ENCODE data around the gene PDE6A. TPM values are rescaled to one million over a fixed set of nuclear protein-coding genes. Genes with fewer than 3 reads are reported as not detected.
A peak's percentile ranks its signal among the peaks of the same experiment; 100 is the strongest.

Gene PDE6A
- total and polyA plus RNA-seq, 2 experiments from 2014 or later = not detected

DNA sequence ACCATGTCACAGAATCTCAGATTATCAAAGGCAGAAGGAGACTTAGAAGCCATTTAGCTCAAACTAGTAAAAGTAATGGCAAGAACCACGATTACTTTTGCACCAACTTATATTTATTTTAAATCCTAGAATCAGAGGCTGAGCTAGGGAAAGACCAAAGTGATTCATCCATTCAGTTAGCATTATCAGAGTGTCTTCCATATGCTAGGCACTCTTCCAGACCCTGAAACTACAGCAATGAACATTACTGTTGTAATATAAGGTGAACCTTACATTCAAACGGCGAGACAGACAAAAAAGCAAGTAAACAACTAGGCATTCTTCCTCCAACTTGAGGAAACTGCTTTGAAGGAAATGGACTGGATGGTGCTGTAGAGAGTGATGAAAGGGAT is 7.9 kb downstream of the PDE6A start:
- H3K27me3 ChIP-seq (replicated peaks; ENCODE audit: insufficient read depth) = no peaks in the 10 kb centered on the region
- no peaks in the 10 kb centered on the region for H4K20me1 ChIP-seq (ENCODE audit: insufficient read depth)
- H3K9ac ChIP-seq = no peak overlapping the region
- H3K4me2 ChIP-seq (ENCODE audit: unreplicated experiment) = no peak overlapping the region
- no peak overlapping the region for H3K4me3 ChIP-seq
- no peak overlapping the region for H2AFZ ChIP-seq
- H3K9me2 ChIP-seq (ENCODE audit: insufficient read depth) = no peaks in the 10 kb centered on the region
- in situ Hi-C loops (cut with MboI) = no loop called here
- H3K9me3 ChIP-seq (ENCODE audit: low read depth) = no peaks in the 10 kb centered on the region
- peak; percentile 55 for DNase-seq
- peaks cover 36% of the 10 kb centered on the region for H3K4me1 ChIP-seq (ENCODE audit: insufficient read depth)
- H3F3A ChIP-seq (ENCODE audit: insufficient read depth) = peaks cover 31% of the 10 kb centered on the region
- no peak for TF ChIP-seq EZH2 (IDR thresholded peaks at IDR 0.05; ENCODE audit: insufficient read depth, poor library complexity, severe bottlenecking)
- TF ChIP-seq EZH2phosphoT487 (IDR thresholded peaks at IDR 0.05; ENCODE audit: insufficient read depth, low read depth) = no peak
- H3K36me3 ChIP-seq (ENCODE audit: low read depth) = no peaks in the 10 kb centered on the region
- 71 to 80% methylated on average over 3 of the region's 3 CpGs for WGBS, 2 experiments (ENCODE audit: low coverage in 1 of 2, low lambda C conversion rate in 2 of 2, missing lambda C conversion rate in 2 of 2)
- no peaks in the 10 kb centered on the region for H3K79me2 ChIP-seq (ENCODE audit: insufficient read depth)
- no peak overlapping the region for H3K27ac ChIP-seq

DNA sequence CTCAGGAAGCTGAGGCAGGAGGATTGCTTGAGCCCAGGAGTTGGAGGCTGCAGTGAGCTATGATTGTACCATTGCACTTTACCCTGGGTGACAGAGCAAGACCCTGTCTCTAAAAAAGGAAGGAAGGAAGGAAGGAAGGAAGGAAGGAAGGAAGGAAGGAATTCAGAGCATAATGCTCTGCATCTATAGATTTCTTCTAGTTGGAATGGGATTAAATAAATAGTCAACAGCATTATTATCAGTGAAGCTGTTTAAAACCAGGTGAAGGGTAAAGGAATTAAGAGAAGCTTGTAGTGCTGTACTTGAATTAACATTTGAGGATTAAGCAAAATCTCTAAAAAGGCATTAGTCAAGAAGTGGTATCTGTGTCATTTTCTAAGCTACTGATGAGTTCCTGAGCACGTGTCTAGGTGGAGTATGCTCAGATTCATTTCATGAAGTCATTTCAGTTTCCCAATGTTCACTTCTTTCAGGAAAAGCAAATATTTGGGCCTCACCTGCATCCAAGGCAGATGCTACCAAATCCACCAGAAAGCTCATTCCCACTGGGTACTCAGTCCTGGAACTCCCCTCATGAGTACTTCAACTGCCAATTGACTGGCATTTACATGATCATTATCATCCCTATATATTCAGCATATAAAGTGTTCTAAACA is 8.4 kb downstream of the PDE6A start:
- no peak overlapping the region for H3K4me2 ChIP-seq (ENCODE audit: unreplicated experiment)
- H3K79me2 ChIP-seq (ENCODE audit: insufficient read depth) = no peaks in the 10 kb centered on the region
- H3F3A ChIP-seq (ENCODE audit: insufficient read depth) = peaks cover 31% of the 10 kb centered on the region
- no peaks in the 10 kb centered on the region for H3K27me3 ChIP-seq (replicated peaks; ENCODE audit: insufficient read depth)
- H3K9me3 ChIP-seq (ENCODE audit: low read depth) = no peaks in the 10 kb centered on the region
- no peak overlapping the region for H3K4me3 ChIP-seq
- 63 to 66% methylated on average over 1 of the region's 1 CpG for WGBS, 2 experiments (ENCODE audit: low coverage in 1 of 2, low lambda C conversion rate in 2 of 2, missing lambda C conversion rate in 2 of 2)
- H3K36me3 ChIP-seq (ENCODE audit: low read depth) = no peaks in the 10 kb centered on the region
- H4K20me1 ChIP-seq (ENCODE audit: insufficient read depth) = no peaks in the 10 kb centered on the region
- TF ChIP-seq EZH2 (IDR thresholded peaks at IDR 0.05; ENCODE audit: insufficient read depth, poor library complexity, severe bottlenecking) = no peak
- no peak for TF ChIP-seq EZH2phosphoT487 (IDR thresholded peaks at IDR 0.05; ENCODE audit: insufficient read depth, low read depth)
- H3K4me1 ChIP-seq (ENCODE audit: insufficient read depth) = peaks cover 36% of the 10 kb centered on the region
- no peak for DNase-seq
- in situ Hi-C loops (cut with MboI) = no loop called here
- no peak overlapping the region for H3K9ac ChIP-seq
- H2AFZ ChIP-seq = no peak overlapping the region
- no peaks in the 10 kb centered on the region for H3K9me2 ChIP-seq (ENCODE audit: insufficient read depth)
- H3K27ac ChIP-seq = no peak overlapping the region

DNA sequence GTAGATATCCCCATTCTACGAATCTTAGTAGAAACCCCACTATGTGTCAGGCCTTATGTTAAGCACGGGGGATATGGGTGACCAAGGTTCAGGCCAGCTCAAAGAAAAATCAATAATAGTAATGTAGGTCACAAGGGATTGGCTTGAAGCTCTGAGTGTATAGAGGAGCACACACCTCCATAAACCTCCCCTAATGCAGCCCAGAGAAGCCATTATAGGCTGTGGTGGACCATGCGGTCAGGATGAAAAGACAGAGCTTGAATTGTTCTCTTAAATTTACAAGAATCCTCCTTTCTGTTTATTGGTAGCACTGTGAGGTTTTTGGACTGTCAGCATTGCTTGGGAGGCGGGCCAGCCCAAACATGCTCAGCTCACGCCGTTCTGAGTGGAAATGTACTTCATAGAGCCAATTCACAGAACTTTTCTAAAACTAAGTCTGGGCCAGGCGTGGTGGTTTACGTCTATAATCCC is 9.1 kb downstream of the PDE6A start:
- whole genome bisulfite sequencing, 2 experiments (ENCODE audit: low coverage in 1 of 2, low lambda C conversion rate in 2 of 2, missing lambda C conversion rate in 2 of 2) = 77 to 81% methylated on average over 8 of the region's 8 CpGs
- no peak overlapping the region for H3K4me3 ChIP-seq

GRCh38 chr5:149932445-149933350 is 11.9 kb downstream of the PDE6A start:
- peaks cover 5% of the 10 kb centered on the region for H3F3A ChIP-seq (ENCODE audit: insufficient read depth)
- H3K9ac ChIP-seq = peak overlapping the region; percentile 61
- H3K79me2 ChIP-seq (ENCODE audit: insufficient read depth) = no peaks in the 10 kb centered on the region
- WGBS, 2 experiments (ENCODE audit: low coverage in 1 of 2, low lambda C conversion rate in 2 of 2, missing lambda C conversion rate in 2 of 2) = 30 to 40% methylated on average over 25 of the region's 25 CpGs
- H2AFZ ChIP-seq = peak overlapping the region; percentile 93
- peak overlapping the region; percentile 82 for H3K4me2 ChIP-seq (ENCODE audit: unreplicated experiment)
- H3K4me3 ChIP-seq = peak overlapping the region; percentile 76
- TF ChIP-seq EZH2phosphoT487 (IDR thresholded peaks at IDR 0.05; ENCODE audit: insufficient read depth, low read depth) (no peak), EZH2 (IDR thresholded peaks at IDR 0.05; ENCODE audit: insufficient read depth, poor library complexity, severe bottlenecking) (no peak)
- no peaks in the 10 kb centered on the region for H3K9me3 ChIP-seq (ENCODE audit: low read depth)
- H4K20me1 ChIP-seq (ENCODE audit: insufficient read depth) = no peaks in the 10 kb centered on the region
- no peaks in the 10 kb centered on the region for H3K36me3 ChIP-seq (ENCODE audit: low read depth)
- peaks cover 25% of the 10 kb centered on the region for H3K4me1 ChIP-seq (ENCODE audit: insufficient read depth)
- H3K27me3 ChIP-seq (replicated peaks; ENCODE audit: insufficient read depth) = no peaks in the 10 kb centered on the region
- in situ Hi-C loops (cut with MboI) = no loop called here
- no peaks in the 10 kb centered on the region for H3K9me2 ChIP-seq (ENCODE audit: insufficient read depth)
- H3K27ac ChIP-seq = peak overlapping the region; percentile 31
- peak; percentile 74 for DNase-seq

More for the DNA sequence above, 9.1 kb downstream of the PDE6A start:
- Histone ChIP-seq H3K27me3 (replicated peaks; ENCODE audit: insufficient read depth) (no peaks in the 10 kb centered on the region), H3K4me1 (ENCODE audit: insufficient read depth) (peaks cover 39% of the 10 kb centered on the region), H2AFZ (no peak overlapping the region), H3F3A (ENCODE audit: insufficient read depth) (peaks cover 31% of the 10 kb centered on the region), H3K9ac (no peak overlapping the region), H3K36me3 (ENCODE audit: low read depth) (no peaks in the 10 kb centered on the region), H3K79me2 (ENCODE audit: insufficient read depth) (no peaks in the 10 kb centered on the region), H3K4me2 (ENCODE audit: unreplicated experiment) (no peak overlapping the region), H3K9me3 (ENCODE audit: low read depth) (no peaks in the 10 kb centered on the region), H4K20me1 (ENCODE audit: insufficient read depth) (no peaks in the 10 kb centered on the region), H3K27ac (no peak overlapping the region), H3K9me2 (ENCODE audit: insufficient read depth) (no peaks in the 10 kb centered on the region)
- in situ Hi-C loops (cut with MboI) = no loop called here
- no peak for DNase-seq
- TF ChIP-seq EZH2 (IDR thresholded peaks at IDR 0.05; ENCODE audit: insufficient read depth, poor library complexity, severe bottlenecking) (no peak), EZH2phosphoT487 (IDR thresholded peaks at IDR 0.05; ENCODE audit: insufficient read depth, low read depth) (no peak)
